PC-3 (cell line): ENCODE measurements around the gene FUT2. TPM values are rescaled to one million over a fixed set of nuclear protein-coding genes. Genes with fewer than 3 reads are reported as not detected.
A peak's percentile ranks its signal among the peaks of the same experiment; 100 is the strongest.

Experiments used
- ATAC-seq: fragments of 200-7000 bp; cut with Tn5 transposase; 2 replicates; pipeline ENCODE4 v1.9.1; 2020; ENCODE audit warnings: mild to moderate bottlenecking, moderate library complexity
- BruUV-seq: library from RNA; stranded (reverse); fragments of 400-500 nt; replicated peaks from 2 replicates; lab custom pipeline; 2021; lab: Mats Ljungman, UMichigan
- CTCF ChIA-PET: fragments of 300-600 bp; sonication (Branson Sonifier 250); formaldehyde crosslinking; loops from one replicate; lab custom pipeline; 2022; ENCODE audit warnings: antibody characterized with exemption; lab: Charles Lee
- POLR2A ChIA-PET: fragments of 300-600 bp; sonication (Branson Sonifier 250); formaldehyde crosslinking; loops from one replicate; lab custom pipeline; 2022; ENCODE audit warnings: antibody characterized with exemption; ENCODE audit not compliant: unreplicated experiment; lab: Charles Lee
- DNase-seq: peaks from one replicate; pipeline ENCODE4 v3.0.0-alpha.2; 2015
- H2AFZ ChIP-seq: fragments of 300-600 bp; sonication (generic); 2 replicates; pipeline ENCODE4 v1.6.0; 2016; ENCODE audit warnings: antibody characterized with exemption, low read length
- H3F3A ChIP-seq: fragments of 300-600 bp; sonication (generic); one replicate; pipeline ENCODE4 v1.6.0; 2017; ENCODE audit warnings: antibody characterized with exemption, low read length, control low read depth, mild to moderate bottlenecking; ENCODE audit not compliant: unreplicated experiment
- H3K27ac ChIP-seq: fragments of 300-600 bp; sonication (generic); 2 replicates; pipeline ENCODE4 v1.5.1; 2016; ENCODE audit warnings: mild to moderate bottlenecking, low read length
- H3K27me3 ChIP-seq: fragments of 300-600 bp; sonication (generic); 2 replicates; pipeline ENCODE4 v1.6.1; 2016; ENCODE audit warnings: low read length, mixed read lengths
- H3K36me3 ChIP-seq: fragments of 300-600 bp; sonication (generic); 2 replicates; pipeline ENCODE4 v1.6.1; 2016; ENCODE audit warnings: low read depth, mixed run types, low read length, mixed read lengths
- H3K4me1 ChIP-seq: fragments of 300-600 bp; sonication (generic); 2 replicates; pipeline ENCODE4 v1.5.1; 2016; ENCODE audit warnings: low read length; ENCODE audit not compliant: insufficient read depth
- H3K4me2 ChIP-seq: fragments of 300-600 bp; sonication (generic); 2 replicates; pipeline ENCODE4 v1.6.0; 2016; ENCODE audit warnings: low read length
- H3K4me3 ChIP-seq: fragments of 300-600 bp; sonication (generic); 2 replicates; pipeline ENCODE4 v1.5.1; 2016; ENCODE audit warnings: mild to moderate bottlenecking, low read length, mixed read lengths
- H3K79me2 ChIP-seq: fragments of 300-600 bp; sonication (generic); 2 replicates; pipeline ENCODE4 v1.6.1; 2017; ENCODE audit warnings: low read length, mixed read lengths
- H3K9ac ChIP-seq: fragments of 300-600 bp; sonication (generic); 2 replicates; pipeline ENCODE4 v1.6.0; 2016; ENCODE audit warnings: mild to moderate bottlenecking, low read length
- H3K9me2 ChIP-seq: fragments of 300-600 bp; sonication (generic); replicated peaks from 2 replicates; pipeline ENCODE4 v1.6.1; 2016; ENCODE audit warnings: mixed run types, low read length, mixed read lengths
- H3K9me3 ChIP-seq: fragments of 300-600 bp; sonication (generic); 2 replicates; pipeline ENCODE4 v1.6.1; 2016; ENCODE audit warnings: low read length, mixed read lengths
- H4K20me1 ChIP-seq: fragments of 300-600 bp; sonication (generic); 2 replicates; pipeline ENCODE4 v1.6.1; 2016; ENCODE audit warnings: low read length, mixed read lengths
- EZH2 ChIP-seq: fragments of 300-600 bp; sonication (generic); IDR thresholded peaks from one replicate; pipeline ENCODE4 v1.6.1; 2017; ENCODE audit warnings: antibody characterized with exemption, mild to moderate bottlenecking, low read length; ENCODE audit not compliant: unreplicated experiment
- EZH2phosphoT487 ChIP-seq: fragments of 300-600 bp; sonication (generic); IDR thresholded peaks from 2 replicates; pipeline ENCODE4 v1.6.1; 2018; ENCODE audit warnings: mild to moderate bottlenecking, antibody characterized with exemption, low read length, borderline replicate concordance
- intact Hi-C: fragments of 100-400 bp; cut with micrococcal nuclease; formaldehyde crosslinking; loops from 2 replicates; pipeline ENCODE4 v1.9.0; 2023
- total RNA-seq: library from RNA; depleted of rRNA; stranded (reverse); fragments of >200 nt; gene quantifications from 2 replicates; pipeline ENCODE4 v1.2.3, GENCODE V29; 2014
- TF ChIP-seq, protein P1 (sequence below): fragments of 300-600 bp; sonication (generic); conservative IDR thresholded peaks from 2 replicates; pipeline ENCODE4 v1.5.1; 2017; ENCODE audit warnings: antibody characterized with exemption, low read depth, mild to moderate bottlenecking, low read length

The FUT2 gene
- total RNA-seq, 1 experiment from 2014 or later = 0.69 TPM

DNA sequence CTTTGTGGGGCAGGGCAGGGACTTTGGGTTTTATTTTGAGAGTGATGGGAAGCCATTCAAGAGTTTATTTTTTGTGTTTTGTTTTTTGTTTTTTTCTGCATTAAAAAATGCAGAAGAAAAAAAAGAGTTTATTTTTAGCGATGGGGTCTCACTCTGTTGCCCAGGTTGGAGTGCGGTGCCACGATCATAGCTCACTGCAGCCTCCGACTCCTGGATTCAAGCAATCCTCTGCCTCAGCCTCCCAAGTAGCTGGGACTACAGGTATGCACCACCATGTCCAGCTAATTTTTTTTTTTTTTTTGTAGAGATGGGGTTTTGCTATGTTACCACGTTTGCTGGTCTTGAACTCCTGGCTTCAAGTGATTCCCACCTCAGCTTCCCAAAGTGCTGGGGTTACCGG is 37.3 kb upstream of the FUT2 start:
- TF ChIP-seq EZH2phosphoT487 (no peak), EZH2 (no peak)
- TF ChIP-seq, protein P1, sequence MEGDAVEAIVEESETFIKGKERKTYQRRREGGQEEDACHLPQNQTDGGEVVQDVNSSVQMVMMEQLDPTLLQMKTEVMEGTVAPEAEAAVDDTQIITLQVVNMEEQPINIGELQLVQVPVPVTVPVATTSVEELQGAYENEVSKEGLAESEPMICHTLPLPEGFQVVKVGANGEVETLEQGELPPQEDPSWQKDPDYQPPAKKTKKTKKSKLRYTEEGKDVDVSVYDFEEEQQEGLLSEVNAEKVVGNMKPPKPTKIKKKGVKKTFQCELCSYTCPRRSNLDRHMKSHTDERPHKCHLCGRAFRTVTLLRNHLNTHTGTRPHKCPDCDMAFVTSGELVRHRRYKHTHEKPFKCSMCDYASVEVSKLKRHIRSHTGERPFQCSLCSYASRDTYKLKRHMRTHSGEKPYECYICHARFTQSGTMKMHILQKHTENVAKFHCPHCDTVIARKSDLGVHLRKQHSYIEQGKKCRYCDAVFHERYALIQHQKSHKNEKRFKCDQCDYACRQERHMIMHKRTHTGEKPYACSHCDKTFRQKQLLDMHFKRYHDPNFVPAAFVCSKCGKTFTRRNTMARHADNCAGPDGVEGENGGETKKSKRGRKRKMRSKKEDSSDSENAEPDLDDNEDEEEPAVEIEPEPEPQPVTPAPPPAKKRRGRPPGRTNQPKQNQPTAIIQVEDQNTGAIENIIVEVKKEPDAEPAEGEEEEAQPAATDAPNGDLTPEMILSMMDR = no peak
- Histone ChIP-seq H3K9me3 (no peaks in the 10 kb centered on the region), H3K36me3 (no peaks in the 10 kb centered on the region), H2AFZ (no peak overlapping the region), H3K4me1 (no peaks in the 10 kb centered on the region), H3K27ac (no peak overlapping the region), H3F3A (no peaks in the 10 kb centered on the region), H3K9ac (no peak overlapping the region), H3K79me2 (no peaks in the 10 kb centered on the region), H3K4me3 (no peak overlapping the region), H4K20me1 (no peaks in the 10 kb centered on the region), H3K9me2 (no peaks in the 10 kb centered on the region), H3K4me2 (no peak overlapping the region), H3K27me3 (no peaks in the 10 kb centered on the region)
- intact Hi-C loops = no loop called here
- ATAC-seq = no peak
- no TSS peak for BruUV-seq
- CTCF ChIA-PET = no interaction called here
- POLR2A ChIA-PET = no interaction called here
- no peak for DNase-seq

DNA sequence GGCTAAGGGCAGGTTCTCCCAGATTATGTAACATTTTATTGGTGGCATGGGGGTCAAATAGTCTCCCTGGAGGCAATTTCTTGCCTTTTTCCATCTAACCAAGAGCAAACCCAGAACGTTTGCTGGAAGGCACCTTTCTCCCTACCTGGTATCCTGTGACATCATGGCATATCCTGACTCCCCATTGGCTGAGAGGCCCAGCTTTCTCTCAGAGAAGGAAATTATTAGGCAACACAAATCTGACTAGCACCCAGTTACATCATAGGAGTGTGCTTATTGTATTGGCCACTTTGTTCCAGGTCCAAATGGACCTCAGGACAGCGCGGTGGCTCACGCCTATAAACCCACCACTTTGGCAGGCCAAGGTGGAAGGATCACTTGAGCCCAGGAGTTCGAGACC is 36.0 kb upstream of the FUT2 start:
- no peak for ATAC-seq
- H3K36me3 ChIP-seq = no peaks in the 10 kb centered on the region
- no peak for DNase-seq
- H2AFZ ChIP-seq = no peak overlapping the region
- BruUV-seq = no TSS peak
- no peaks in the 10 kb centered on the region for H3F3A ChIP-seq
- H4K20me1 ChIP-seq = no peaks in the 10 kb centered on the region
- H3K4me2 ChIP-seq = no peak overlapping the region
- H3K9me2 ChIP-seq = no peaks in the 10 kb centered on the region
- CTCF ChIA-PET = no interaction called here
- H3K79me2 ChIP-seq = no peaks in the 10 kb centered on the region
- H3K4me1 ChIP-seq = no peaks in the 10 kb centered on the region
- H3K4me3 ChIP-seq = no peak overlapping the region
- no peak overlapping the region for H3K9ac ChIP-seq
- TF ChIP-seq EZH2phosphoT487 (no peak), EZH2 (no peak)
- TF ChIP-seq, protein P1 = no peak
- no peaks in the 10 kb centered on the region for H3K9me3 ChIP-seq
- H3K27me3 ChIP-seq = no peaks in the 10 kb centered on the region
- intact Hi-C loops = no loop called here
- POLR2A ChIA-PET = no interaction called here
- no peak overlapping the region for H3K27ac ChIP-seq

DNA sequence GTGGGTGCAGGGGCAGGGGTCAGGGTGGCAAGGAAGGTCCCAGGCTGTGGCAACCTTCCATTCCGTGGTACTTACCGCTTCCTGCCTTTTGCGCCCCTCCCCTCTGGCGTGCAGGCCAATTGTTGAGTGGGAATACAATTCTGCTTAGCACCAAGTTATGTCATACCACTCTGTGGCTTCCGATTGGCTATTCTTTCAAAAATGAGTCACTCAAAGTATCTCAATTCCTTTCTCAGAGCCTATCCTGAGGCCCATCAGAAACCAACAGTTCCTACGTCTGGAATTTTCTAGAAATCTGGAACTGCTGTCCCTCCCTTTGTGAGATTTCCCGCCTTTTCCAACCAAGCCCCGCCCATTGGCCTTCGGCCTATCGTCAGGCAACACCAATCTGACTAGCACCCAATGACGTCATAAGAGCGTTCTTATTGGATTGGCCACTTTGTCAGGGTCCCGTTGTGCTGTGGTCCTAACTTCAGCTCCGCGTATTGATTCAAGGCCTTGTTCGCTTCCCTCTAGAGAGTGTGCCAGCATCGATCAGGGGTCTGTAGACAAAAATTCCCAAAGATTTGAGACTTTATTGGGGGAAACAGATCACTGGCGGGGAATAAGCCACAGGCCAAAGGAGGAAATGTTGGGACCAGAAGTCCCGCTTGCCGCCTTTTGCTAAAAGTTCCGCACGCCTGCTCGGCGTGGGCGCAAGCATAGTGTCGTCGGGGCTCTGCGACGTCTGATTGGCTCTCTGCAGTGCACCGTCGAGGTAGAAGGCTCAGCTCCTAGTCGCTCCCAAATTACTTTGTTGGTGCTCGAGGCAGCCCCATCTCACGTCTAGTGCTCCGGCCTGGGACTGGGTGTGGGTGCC is 34.7 kb upstream of the FUT2 start:
- intact Hi-C loops = no loop called here
- H3K36me3 ChIP-seq = no peaks in the 10 kb centered on the region
- no peaks in the 10 kb centered on the region for H3K9me2 ChIP-seq
- no TSS peak for BruUV-seq
- DNase-seq (peak; percentile 79), ATAC-seq (peak; percentile 75)
- H3K4me3 ChIP-seq = no peak overlapping the region
- no peak overlapping the region for H3K27ac ChIP-seq
- 0 out of 2 replicates have a peak overlapping the region, but pooled peaks have one; percentile 13 for H3K4me2 ChIP-seq
- no peak overlapping the region for H3K9ac ChIP-seq
- H3K9me3 ChIP-seq = no peaks in the 10 kb centered on the region
- H3K79me2 ChIP-seq = no peaks in the 10 kb centered on the region
- TF ChIP-seq EZH2phosphoT487 = no peak
- no peak for TF ChIP-seq EZH2
- TF ChIP-seq, protein P1 = no peak
- H3K27me3 ChIP-seq = no peaks in the 10 kb centered on the region
- POLR2A ChIA-PET = no interaction called here
- CTCF ChIA-PET = no interaction called here
- H3K4me1 ChIP-seq = no peaks in the 10 kb centered on the region
- H4K20me1 ChIP-seq = no peaks in the 10 kb centered on the region
- no peaks in the 10 kb centered on the region for H3F3A ChIP-seq
- peak overlapping the region; percentile 61; the same call in 1 of the 2 replicates for H2AFZ ChIP-seq
